ENCODE measurements around the gene MRPL37. TPM values are rescaled to one million over a fixed set of nuclear protein-coding genes. Genes with fewer than 3 reads are reported as not detected.

MRPL37 gene
- polyA plus RNA-seq, 1 of the 3 experiments (the other 2 are of a cell fraction): 11.3 TPM

- TF ChIP-seq FOSL2 (IDR thresholded peaks at IDR 0.05; ENCODE audit: borderline replicate concordance, low read depth) (no peak), MAX (IDR thresholded peaks at IDR 0.05; ENCODE audit: low read depth) (no peak), MEF2A (IDR thresholded peaks at IDR 0.05; ENCODE audit: borderline replicate concordance, low read depth) (no peak), CTCF (IDR thresholded peaks at IDR 0.05) (no peak), JUND (IDR thresholded peaks at IDR 0.05) (no peak)
These were observed 40.1 kb upstream of the MRPL37 start (continued) for GRCh38 chr1:54159733-54160316.

- no peak overlapping the region for H2AFZ ChIP-seq (ENCODE audit: low read depth)
- POLR2A ChIA-PET: no interaction called here
- 65% methylated on average over 3 of the region's 3 CpGs for WGBS (ENCODE audit: low lambda C conversion rate)
These were observed 39.6 kb upstream of the MRPL37 start for GRCh38 chr1:54160351-54160750.

More at GRCh38 chr1:54160351-54160750, 39.6 kb upstream of the MRPL37 start:
- no peaks in the 10 kb centered on the region for H3K36me3 ChIP-seq (replicated peaks in 1 of 2; ENCODE audit: control insufficient read depth in 1 of 2, insufficient read depth in 2 of 2, low read length in 1 of 2)
- no peaks in the 10 kb centered on the region for H3K79me2 ChIP-seq (ENCODE audit: insufficient read depth)
- no peak overlapping the region for H3K4me3 ChIP-seq (ENCODE audit: low read depth in 2 of 2, low read length in 1 of 2)
- H4K20me1 ChIP-seq (ENCODE audit: insufficient read depth): no peaks in the 10 kb centered on the region
- no peaks in the 10 kb centered on the region for H3F3A ChIP-seq (replicated peaks; ENCODE audit: insufficient read depth)
- H3K4me2 ChIP-seq: no peak overlapping the region
- no peaks in the 10 kb centered on the region for H3K9me2 ChIP-seq
- H3K27me3 ChIP-seq (ENCODE audit: insufficient read depth): no peaks in the 10 kb centered on the region
- H3K9ac ChIP-seq: no peak overlapping the region
- TF ChIP-seq REST (IDR thresholded peaks at IDR 0.05; ENCODE audit: low read depth, low read length) (no peak), NRF1 (IDR thresholded peaks at IDR 0.05; ENCODE audit: low read depth, low read length) (no peak)
- H3K27ac ChIP-seq (ENCODE audit: low read depth in 2 of 2, low read length in 1 of 2): no peak overlapping the region
- H3K9me3 ChIP-seq: no peaks in the 10 kb centered on the region
- CTCF ChIA-PET: no interaction called here
- DNase-seq: no peak
- no peaks in the 10 kb centered on the region; a peak in 2 of 4 replicates for H3K4me1 ChIP-seq (ENCODE audit: control insufficient read depth in 1 of 2, insufficient read depth in 2 of 2, low read depth in 1 of 2, low read length in 1 of 2)

Data from SK-N-SH (cell line).